Ureter (tissue), 1 donor: ENCODE measurements around the gene ACER1. TPM values are rescaled to one million over a fixed set of nuclear protein-coding genes. Genes with fewer than 3 reads are reported as not detected.
A peak's percentile ranks its signal among the peaks of the same experiment; 100 is the strongest.
"Not testable (repeated sequence)": the region's sequence is repeated elsewhere in the genome, so short reads cannot be mapped to it uniquely, and the experiment has no call there.

ENCODE experiments used
- DNase-seq: peaks from one replicate; pipeline ENCODE4 v3.0.0-alpha.2; 2020; ENCODE audit warnings: low spot score
- total RNA-seq: library from RNA; stranded (reverse); gene quantifications from one replicate; pipeline ENCODE4 v1.2.4, GENCODE V29; 2023
- donor health status: DM: yes; HTN: yes; CAD: no.

The ACER1 gene, protein sequence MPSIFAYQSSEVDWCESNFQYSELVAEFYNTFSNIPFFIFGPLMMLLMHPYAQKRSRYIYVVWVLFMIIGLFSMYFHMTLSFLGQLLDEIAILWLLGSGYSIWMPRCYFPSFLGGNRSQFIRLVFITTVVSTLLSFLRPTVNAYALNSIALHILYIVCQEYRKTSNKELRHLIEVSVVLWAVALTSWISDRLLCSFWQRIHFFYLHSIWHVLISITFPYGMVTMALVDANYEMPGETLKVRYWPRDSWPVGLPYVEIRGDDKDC
- not detected for total RNA-seq

DNA sequence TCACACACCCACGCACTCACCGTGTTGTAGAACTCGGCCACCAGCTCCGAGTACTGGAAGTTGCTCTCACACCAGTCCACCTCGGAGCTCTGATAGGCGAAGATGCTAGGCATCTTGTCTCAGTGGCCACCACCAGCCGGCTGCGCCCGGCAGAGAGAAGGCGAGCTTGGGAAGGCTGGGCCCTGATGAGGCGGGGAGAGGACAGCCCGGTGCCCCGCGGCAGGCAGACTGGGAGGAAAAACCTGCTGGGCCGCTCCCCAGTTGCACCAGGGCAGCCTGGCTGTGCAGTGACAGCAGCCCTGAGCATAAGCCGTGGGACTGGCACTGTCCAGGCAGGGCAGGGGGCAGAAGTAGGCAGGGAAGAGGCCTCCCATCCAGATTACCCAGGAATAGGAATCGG is at the start of gene ACER1:
TSS of gene ACER1 (minus strand) at position 174 of the 400 bp plus-strand sequence. CDS start at position 113, 61 bp downstream.
- DNase-seq = peak; percentile 48

DNA sequence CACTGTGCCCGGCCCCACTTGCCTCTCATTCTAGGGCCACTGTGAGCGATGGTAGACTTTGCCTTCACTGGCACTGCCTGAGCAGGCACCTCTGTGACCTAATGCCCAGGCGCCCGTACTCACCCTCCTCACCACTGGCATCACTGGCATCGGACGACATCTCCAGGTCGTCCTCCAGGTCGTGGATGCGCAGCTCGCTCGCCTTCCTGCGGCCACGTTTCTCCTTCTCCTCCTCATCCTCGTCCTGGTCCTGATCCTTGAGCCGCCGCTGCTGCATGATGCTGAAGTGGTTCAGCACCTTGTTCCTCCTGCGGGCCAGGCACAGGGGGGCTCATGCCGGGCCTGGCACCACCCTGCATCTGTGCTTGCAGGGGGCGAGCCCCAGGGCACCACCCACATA is 49.8 kb upstream of the ACER1 start:
- no peak for DNase-seq

DNA sequence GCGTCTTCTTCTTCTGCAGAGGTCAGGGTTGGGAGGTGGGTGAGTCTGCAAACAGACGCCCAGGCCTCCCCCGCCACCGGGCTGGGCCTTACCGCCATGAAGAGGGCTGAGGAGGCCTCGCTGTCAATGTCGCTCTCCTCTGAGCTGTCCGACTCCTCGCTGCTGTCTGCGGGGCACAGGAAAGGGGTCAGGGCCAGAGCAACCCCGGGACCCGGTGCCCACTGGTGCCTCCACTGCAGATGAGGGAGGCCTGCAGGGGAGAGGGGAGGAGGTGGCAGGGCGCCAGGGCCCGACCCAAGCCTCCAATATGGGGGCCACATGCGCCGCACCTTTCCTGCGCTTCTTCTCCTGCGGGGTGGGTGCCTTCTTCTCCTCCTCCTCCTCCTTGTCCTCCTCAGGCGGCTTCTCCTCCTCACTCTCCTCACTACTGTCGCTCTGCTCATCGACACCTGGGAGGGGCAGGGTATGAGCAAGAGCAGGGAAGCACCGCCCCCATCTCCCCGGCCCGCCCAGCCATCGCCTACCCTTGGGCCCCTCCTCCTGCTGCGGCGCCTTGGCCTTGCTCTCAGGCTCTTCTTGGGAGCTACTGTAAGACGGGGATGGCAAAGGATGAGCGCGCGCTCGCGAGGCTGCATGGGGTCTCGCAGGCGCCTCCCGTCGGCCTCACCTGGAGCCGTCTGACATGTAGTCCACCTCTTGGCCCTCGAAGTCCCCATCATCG is 47.8 kb upstream of the ACER1 start:
- no peak for DNase-seq

DNA sequence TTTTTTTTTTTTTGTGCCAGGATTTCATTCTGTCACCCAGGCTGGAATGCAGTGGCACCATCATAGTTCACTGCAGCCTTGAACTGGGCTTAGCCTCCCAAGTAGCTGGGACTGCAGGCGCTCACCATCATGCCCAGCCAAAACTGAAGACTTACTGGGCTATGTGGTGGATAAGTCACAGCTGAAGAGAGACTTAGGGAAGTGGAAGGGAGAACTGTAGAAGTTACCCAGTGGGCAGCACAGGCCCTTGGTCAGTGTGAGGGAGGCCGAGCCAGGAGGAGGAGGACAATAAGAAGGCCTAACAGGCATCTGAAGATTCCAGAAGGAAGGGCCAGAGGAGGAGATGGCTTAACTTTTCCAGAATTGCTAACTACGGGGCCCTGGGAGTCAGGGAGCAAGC is 46.3 kb upstream of the ACER1 start:
- DNase-seq = no peak

DNA sequence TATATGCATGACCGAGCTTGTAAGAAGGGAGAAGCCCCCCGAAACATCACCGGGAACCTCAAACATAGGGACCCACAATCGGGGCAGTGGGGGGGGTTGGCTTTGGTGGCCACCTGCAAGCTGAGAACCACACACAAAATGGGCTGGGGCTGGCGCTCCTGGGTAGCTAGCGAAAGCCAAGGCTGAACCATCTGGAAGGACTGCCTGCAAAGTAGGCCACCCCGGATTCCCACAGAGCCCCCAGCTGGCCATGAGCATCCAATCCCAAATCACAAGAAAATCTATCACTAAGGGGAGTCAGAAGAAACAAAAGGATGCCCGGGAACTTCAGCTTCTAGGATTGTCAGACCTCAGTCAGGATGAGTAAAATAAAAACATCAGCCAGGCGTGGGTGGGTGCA is 45.1 kb upstream of the ACER1 start:
- no peak for DNase-seq

DNA sequence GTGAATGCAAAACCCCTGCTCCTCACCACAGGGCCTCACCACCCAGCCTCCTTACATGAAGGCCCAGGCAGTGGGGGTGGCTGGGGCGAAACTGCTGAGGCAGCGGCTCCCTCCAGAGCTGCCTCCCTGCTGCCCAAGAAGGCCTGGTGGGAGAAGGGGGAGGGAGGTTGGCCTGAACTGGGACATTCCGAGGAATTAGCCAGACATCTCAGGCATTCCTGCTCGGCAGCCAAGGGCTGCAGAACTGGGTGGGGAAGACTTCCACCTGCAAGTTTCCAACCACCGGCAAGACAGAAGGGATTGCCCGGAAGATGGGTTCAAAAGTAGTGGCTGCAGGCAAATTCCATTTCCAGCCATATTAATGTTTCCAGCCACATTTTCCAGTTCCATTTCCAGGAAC is 44.6 kb upstream of the ACER1 start:
- no peak for DNase-seq

DNA sequence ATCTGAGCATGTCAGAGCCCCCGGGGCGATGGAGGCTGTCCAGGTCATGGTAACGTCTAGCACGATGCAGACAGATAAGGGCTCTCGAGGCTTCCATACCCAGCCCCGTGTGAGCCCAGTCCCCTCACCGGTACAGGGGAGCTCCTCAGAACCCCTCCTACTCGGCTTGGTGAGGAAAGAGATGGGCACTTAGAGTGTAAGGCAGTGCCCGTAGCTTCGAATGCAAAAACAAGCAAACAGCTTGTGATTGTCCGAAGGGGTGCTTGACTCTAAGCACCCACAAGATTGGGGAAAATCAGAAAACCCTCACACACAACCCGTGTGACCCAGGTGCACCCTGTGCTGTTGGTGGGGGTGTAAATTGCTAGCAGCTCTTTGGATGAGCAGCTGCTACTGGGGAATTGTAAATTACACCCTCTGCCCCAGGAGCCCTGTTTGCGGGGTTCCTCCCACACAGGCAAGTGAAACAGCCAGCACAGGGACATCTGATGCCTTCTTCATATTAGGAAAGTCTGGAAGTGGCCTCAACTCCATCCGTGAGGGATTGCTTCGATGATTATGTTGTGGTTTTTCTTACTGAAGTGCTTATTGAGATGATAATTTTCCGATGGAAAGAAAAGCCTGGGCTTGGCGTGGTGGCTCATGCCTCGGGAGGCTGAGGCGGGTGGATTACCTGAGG is 43.2 kb upstream of the ACER1 start:
- DNase-seq = no peak

DNA sequence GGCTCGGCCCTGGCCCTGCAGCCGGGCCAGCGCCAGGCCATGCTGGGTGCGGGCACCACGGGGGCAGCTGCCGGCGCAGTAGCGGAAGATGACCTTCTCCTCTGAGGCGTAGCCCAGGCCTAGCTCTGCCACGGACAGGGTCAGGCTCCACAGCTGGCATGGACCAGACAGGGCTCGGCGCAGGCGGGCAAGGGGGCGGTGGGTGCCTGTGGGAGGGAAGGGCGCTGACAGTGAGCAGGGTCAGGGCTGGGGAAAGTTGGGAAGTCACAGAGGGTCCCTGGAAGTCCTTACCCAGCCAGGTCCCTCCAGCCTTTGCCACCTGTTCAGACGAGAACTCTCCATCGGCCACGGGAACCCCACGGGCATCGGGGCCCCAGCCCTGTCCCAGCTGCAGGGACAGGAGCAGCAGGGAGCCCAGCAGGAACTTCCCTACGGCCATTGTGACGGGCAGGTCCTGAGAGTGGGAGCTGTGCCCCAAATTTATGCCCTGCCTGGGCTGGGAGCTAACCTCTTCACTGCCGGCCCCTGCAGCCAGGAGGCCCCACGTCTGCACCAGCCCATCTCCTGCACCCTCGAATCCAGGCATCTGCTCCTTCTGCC is 42.1 kb upstream of the ACER1 start, which contains the start of gene PSPN:
TSS of gene PSPN (minus strand) at position 523 of the 600 bp plus-strand sequence. CDS start at position 439, 84 bp downstream.
- no peak for DNase-seq

DNA sequence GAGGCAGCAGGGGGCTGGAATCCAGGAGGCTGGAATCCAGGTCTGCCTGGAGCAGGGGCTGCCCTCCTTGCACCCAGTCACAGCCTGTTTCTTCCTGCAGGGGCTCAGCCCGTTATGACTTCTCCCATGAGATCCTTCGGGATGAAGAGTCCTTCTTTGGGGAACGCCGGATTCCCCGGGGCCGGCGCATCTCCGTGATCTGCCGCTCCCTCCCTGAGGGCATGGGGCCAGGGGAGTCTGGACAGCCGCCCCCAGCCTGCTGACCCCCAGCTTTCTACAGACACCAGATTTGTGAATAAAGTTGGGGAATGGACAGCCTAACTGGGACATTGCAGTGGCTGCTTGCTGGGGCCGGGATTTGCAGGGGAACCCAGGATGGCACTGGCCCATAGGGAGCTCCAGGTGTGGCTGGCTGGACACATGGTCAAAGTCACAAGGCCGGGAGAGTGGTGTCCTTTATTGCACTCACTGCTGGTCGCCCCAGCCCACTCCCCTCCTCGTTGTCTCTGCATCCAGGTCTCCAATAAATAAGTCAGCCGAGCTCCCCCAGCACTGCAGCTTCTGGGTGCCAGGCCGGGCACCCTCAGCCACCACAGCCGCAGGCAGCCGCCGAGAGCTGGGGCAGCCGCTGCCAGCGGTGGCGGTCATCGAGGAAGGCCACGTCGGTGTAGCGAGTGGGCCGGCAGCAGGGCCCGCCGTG is 41.4 kb upstream of the ACER1 start:
- no peak for DNase-seq

DNA sequence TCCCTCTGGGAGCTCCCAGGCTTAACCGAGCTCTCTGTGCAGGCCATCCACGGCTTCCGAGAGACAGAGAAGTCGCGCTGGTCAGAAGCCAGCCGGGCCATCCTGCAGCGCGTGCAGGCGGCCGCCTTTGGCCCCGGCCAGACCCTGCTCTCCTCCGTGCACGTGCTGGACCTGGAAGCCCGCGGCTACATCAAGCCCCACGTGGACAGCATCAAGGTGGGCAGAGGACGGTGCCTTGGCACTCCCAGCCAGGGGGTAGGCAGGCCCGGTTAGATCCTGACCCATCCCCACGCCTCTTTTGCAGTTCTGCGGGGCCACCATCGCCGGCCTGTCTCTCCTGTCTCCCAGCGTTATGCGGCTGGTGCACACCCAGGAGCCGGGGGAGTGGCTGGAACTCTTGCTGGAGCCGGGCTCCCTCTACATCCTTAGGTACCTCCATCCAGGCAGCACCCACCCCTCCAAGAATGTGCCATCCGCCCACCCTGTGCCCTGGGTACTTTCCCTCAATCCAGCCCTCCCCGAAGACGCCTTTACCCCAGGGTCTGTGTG is 40.8 kb upstream of the ACER1 start:
- DNase-seq = no peak

DNA sequence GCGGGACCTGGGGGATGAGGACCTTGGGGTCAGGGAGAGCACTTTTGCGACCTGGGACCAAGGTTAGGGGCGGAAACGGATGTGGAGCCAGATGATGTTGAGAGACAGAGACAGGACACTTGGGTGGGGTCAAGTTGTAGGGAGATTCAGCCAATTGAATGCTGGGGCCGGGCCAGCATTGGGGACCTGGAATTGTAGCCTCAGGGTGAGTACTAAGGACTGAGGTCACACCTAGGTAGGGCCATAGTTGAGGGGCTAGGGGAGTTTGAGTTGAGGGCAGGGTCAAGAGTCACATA is 40.3 kb upstream of the ACER1 start:
- DNase-seq = no peak

DNA sequence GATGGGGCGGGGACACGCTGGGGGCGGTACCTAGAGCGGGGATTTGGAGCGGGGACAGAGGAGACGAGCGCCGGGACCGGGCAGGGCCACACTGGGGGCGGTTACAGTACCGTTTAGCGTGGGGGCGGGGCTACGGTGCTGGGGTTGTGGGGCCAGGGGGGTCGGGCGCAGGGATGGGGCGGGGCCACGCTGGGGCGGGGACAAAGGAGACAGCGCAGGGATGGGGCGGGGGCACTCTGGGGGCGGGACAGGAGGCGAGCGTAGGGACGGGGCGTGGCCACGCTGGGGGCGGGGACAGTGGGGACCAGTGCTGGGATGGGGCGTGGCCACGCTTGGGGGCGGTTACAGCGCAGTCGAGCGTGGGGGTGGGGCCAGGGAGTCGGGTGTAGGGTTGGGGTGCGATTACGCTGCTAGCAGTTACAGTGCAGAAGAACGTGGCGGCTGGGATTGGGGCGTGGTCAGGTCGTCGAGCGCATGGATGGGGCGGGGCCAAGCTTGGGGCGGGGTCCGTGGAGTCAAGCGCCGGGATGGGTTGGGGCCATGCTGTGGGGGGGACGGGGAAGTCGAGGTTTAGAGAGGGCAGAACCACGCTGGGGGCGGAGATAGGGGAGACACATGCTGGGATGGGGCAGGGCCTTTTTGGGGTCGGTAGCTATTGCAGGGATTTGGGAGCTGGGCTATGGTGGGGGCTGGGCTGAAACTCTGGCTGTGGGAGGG is 39.8 kb upstream of the ACER1 start:
- DNase-seq = peak; percentile 99

DNA sequence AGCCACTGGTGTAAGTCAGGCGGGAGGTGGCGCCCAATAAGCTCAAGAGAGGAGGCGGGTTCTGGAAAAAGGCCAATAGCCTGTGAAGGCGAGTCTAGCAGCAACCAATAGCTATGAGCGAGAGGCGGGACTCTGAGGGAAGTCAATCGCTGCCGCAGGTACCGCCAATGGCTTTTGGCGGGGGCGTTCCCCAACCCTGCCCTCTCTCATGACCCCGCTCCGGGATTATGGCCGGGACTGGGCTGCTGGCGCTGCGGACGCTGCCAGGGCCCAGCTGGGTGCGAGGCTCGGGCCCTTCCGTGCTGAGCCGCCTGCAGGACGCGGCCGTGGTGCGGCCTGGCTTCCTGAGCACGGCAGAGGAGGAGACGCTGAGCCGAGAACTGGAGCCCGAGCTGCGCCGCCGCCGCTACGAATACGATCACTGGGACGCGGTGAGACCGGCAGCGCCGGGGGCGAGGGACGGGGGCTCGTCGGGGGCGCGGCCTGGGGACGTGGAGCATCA is 39.2 kb upstream of the ACER1 start, which contains the start of gene ALKBH7:
TSS of gene ALKBH7 (plus strand) at position 201 of the 502 bp plus-strand sequence. CDS start at position 228, 27 bp downstream.
- DNase-seq = peak; percentile 99

DNA sequence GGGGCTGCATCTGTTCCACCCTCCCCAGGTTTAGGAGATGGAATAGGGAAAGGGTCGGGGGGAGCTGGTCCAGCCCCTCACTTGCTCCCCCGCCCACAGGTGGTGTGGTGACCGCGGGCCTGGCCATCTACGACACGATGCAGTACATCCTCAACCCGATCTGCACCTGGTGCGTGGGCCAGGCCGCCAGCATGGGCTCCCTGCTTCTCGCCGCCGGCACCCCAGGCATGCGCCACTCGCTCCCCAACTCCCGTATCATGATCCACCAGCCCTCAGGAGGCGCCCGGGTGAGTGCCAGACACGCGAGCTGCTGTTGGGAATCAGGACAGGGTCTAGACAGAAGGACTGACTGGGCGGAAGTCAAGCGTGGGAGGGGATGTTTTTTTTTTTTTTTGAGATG is 30.9 kb upstream of the ACER1 start:
- DNase-seq = no peak

DNA sequence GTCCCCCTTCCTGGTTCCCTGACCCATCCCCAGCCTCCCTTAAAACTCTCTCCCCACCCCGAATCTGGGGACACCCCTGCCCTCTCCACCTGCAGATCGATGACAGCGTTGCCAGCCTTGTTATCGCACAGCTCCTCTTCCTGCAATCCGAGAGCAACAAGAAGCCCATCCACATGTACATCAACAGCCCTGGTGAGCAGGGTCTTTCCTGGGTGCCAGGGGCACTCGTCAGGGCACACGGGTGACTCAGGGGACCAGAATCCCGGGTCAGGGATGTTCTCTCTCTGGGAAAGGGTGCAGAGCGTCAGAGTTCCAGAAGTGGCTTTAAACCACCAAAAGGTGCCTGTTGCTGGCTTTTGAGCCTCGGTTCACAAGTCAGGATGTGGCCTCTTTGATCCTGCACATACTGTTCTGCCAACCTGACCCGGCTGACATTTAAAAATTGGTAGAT is 29.0 kb upstream of the ACER1 start:
- DNase-seq = no peak

DNA sequence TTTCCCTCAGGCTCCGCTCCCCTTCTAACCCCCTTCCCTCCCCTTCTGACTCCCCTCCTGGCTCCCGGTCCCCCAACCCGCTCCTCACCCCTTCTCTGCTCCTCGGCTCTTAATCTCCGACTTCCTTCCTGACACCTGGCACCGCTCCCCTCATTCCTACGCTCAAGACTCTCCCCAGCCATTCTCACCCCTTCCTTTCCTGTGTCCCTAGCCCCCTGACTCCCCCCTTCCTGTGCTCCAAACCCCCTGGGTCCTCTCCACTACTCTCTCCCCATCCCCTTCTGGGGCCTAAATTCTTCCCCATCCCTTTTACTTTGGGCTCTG is 28.6 kb upstream of the ACER1 start:
- DNase-seq = no peak

DNA sequence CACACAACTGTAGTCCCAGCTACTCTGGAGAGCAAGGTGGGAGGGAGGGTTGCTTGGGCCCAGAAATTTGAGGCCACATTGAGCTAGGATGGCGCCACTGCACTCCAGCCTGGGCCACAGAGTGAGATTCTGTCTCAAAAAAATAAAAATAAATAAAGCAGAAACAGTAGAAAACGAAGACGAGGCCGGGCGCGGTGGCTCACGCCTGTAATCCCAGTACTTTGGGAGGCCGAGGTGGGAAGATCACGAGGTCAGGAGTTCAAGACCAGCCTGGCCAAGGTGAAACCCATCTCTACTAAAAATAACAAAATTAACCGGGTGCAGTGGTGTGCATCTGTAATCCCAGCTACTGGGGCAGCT is 27.4 kb upstream of the ACER1 start:
- not testable (repeated sequence) for DNase-seq

DNA sequence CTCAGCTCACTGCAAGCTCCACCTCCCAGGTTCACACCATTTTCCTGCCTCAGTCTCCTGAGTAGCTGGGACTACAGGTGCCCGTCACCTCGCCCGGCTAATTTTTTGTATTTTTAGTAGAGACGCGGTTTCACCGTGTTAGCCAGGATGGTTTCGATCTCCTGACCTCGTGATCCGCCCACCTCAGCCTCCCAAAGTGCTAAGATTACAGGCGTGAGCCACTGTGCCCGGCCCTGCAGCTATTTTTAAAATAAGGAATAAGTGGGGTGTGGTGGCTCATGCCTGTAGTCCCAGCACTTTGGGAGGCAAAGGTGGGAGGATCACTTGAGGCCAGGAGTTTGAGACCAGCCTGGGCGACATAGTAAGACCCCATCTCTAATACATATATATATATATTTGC is 27.0 kb upstream of the ACER1 start:
- not testable (repeated sequence) for DNase-seq

DNA sequence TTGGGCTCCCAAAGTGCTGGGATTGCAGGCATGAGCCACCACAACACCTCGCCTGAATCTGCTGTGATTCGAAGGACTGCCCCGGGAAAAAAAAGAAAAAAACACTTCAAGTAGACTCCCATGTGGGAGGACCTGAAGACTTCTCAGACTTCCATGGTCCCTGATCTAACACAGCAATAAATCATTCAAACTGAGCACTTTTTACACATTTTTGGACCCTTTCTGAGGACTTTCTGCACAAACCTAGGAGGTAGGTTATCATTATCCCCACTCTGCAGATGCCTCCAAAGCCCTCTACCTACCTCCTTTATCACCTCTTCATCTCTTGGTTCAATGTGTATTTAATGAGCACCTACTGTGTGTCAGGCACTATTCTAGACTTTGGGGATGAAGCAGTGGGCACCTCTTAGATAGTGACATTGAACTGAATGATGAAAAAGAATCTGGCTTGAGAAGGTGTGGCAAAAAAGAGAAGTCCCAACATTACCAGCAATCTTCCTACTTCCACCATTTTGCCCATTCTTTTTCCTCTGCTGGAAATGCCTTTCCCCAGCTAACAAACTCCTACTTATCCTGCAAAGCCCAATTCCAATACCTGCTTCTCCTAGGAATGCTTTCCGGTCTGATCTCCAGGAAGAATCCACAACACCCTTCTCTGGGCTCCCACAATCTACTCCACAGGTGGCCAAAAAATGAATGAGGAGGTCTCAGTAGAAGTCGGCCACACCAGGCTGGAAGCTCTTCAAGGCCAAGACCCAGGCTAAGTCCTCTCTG is 26.3 kb upstream of the ACER1 start:
- no peak for DNase-seq

DNA sequence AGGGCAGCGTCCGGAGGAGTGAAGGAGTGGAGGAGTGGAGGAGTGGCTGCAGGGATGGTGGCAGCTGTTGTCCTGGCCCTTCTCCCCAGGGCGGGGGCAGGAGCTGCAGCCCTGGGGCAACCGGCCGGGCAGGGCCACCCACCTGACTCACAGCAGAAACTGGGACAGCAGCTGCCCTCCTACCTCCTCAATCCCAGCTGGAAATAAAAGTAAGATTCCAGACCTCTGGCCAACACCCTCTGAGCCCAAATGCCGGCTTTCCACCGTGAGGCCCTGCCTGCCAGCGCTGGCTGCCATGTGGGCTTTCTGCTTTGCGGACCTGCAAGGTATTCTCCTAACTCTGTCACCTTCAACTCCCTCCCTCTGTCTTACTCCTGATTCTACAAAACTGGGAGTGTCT is 24.6 kb upstream of the ACER1 start:
- no peak for DNase-seq
